ENCODE results near the gene PI4K2A.
"Not testable (repeated sequence)": the region's sequence is repeated elsewhere in the genome, so short reads cannot be mapped to it uniquely, and the experiment has no call there.

Gene PI4K2A

GRCh38 chr10:97629289-97629688 is 11.2 kb upstream of the PI4K2A start:
- in situ Hi-C loops (cut with HindIII; ENCODE audit: low sequenced_read_pairs) = no loop called here

GRCh38 chr10:97631098-97631497 is 9.4 kb upstream of the PI4K2A start:
- in situ Hi-C loops (cut with HindIII; ENCODE audit: low sequenced_read_pairs) = no loop called here

GRCh38 chr10:97632949-97633884 is 7.3 kb upstream of the PI4K2A start, which contains the start of gene MORN4:
Gene MORN4 (minus strand): TSS chr10:97633500. CDS start chr10:97619653, 13,847 bp downstream.
- in situ Hi-C loops (cut with HindIII; ENCODE audit: low sequenced_read_pairs) = no loop called here

- in situ Hi-C loops (cut with HindIII; ENCODE audit: low sequenced_read_pairs) = no loop called here
Measured at GRCh38 chr10:97633921-97634320, 6.5 kb upstream of the PI4K2A start.

- in situ Hi-C loops (cut with HindIII; ENCODE audit: low sequenced_read_pairs) = no loop called here
Measured at GRCh38 chr10:97635577-97635976, 4.9 kb upstream of the PI4K2A start.

GRCh38 chr10:97639090-97639489 is 1.4 kb upstream of the PI4K2A start:
- in situ Hi-C loops (cut with HindIII; ENCODE audit: low sequenced_read_pairs) = not testable (repeated sequence)

GRCh38 chr10:97640868-97641811 is 669 bp downstream of the PI4K2A start:
- in situ Hi-C loops (cut with HindIII; ENCODE audit: low sequenced_read_pairs) = no loop called here

GRCh38 chr10:97642471-97643159 is 2.1 kb downstream of the PI4K2A start:
- in situ Hi-C loops (cut with HindIII; ENCODE audit: low sequenced_read_pairs) = not testable (repeated sequence)

GRCh38 chr10:97643441-97643985 is 3.0 kb downstream of the PI4K2A start:
- in situ Hi-C loops (cut with HindIII; ENCODE audit: low sequenced_read_pairs) = no loop called here

- in situ Hi-C loops (cut with HindIII; ENCODE audit: low sequenced_read_pairs) = no loop called here
Measured at GRCh38 chr10:97644936-97645335, 4.5 kb downstream of the PI4K2A start.

GRCh38 chr10:97647556-97647955 is 7.1 kb downstream of the PI4K2A start:
- in situ Hi-C loops (cut with HindIII; ENCODE audit: low sequenced_read_pairs) = no loop called here

- in situ Hi-C loops (cut with HindIII; ENCODE audit: low sequenced_read_pairs) = no loop called here
Measured at GRCh38 chr10:97648562-97649404, 8.3 kb downstream of the PI4K2A start.

GRCh38 chr10:97649405-97649750 is 8.9 kb downstream of the PI4K2A start:
- in situ Hi-C loops (cut with HindIII; ENCODE audit: low sequenced_read_pairs) = not testable (repeated sequence)

GRCh38 chr10:97650726-97651125 is 10.3 kb downstream of the PI4K2A start:
- in situ Hi-C loops (cut with HindIII; ENCODE audit: low sequenced_read_pairs) = no loop called here

GRCh38 chr10:97651773-97652172 is 11.3 kb downstream of the PI4K2A start:
- in situ Hi-C loops (cut with HindIII; ENCODE audit: low sequenced_read_pairs) = no loop called here

GRCh38 chr10:97656777-97657176 is 16.3 kb downstream of the PI4K2A start:
- in situ Hi-C loops (cut with HindIII; ENCODE audit: low sequenced_read_pairs) = no loop called here

- in situ Hi-C loops (cut with HindIII; ENCODE audit: low sequenced_read_pairs) = no loop called here
Measured at GRCh38 chr10:97659589-97659988, 19.1 kb downstream of the PI4K2A start.

- in situ Hi-C loops (cut with HindIII; ENCODE audit: low sequenced_read_pairs) = no loop called here
Measured at GRCh38 chr10:97664282-97664850, 23.9 kb downstream of the PI4K2A start.

- in situ Hi-C loops (cut with HindIII; ENCODE audit: low sequenced_read_pairs) = no loop called here
Measured at GRCh38 chr10:97666992-97667391, 26.5 kb downstream of the PI4K2A start.
